CD4-positive, alpha-beta T cell treated with Interleukin-17A for 4 hours (primary cell): Measurements from ENCODE around the gene RNF169.
"Not testable (repeated sequence)": the region's sequence is repeated elsewhere in the genome, so short reads cannot be mapped to it uniquely, and the experiment has no call there.

Experiments used
- DNase-seq: peaks from one replicate; pipeline ENCODE4 v3.0.0-alpha.2; 2020; ENCODE audit warnings: mixed read lengths

Gene RNF169

DNA sequence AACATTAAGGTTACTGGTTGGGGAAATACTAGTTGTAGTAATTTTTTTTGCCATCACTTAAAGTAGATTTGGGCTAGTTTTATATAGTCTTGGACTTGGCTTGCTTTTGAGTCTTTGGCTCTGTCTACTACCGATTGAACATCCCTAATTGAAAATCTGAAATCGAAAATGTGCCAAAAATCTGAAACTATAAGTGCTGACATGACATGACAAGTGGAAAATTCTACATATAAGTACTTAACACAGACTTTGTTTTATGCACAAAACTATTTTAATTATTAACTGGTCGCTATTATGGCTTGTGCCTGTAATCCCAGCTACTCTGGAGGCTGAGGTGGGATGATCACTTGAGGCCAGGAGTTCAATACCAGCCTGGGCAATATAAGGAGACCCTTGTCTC lies 22.5 kb downstream of the RNF169 start:
- DNase-seq, result no peak

DNA sequence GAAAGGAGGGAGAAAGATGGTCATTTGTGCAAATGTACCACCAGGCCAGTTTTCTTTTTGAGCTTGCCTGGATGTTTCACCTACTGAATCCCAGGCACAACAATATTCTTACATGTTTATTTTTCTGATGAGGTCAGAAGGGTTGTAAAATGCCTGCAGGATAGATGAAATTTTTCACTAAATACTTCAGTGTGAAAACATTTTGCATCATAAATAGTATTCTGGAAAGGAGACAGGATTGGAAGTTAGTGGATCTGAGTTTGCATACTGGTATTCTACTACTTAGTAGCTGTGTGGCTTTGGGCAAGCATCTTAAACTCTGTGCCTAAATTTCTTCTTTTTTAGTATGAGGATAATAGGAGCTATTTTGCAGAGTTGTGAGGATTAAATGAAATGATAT lies 24.8 kb downstream of the RNF169 start:
- DNase-seq, result no peak

GRCh38 chr11:74775762-74776161 lies 27.1 kb downstream of the RNF169 start:
- DNase-seq, result no peak

- DNase-seq, result no peak
Measured at GRCh38 chr11:74776546-74776945, 27.9 kb downstream of the RNF169 start.

- no peak for DNase-seq
Measured at GRCh38 chr11:74777038-74777437, 28.4 kb downstream of the RNF169 start.

GRCh38 chr11:74777877-74778276 lies 29.2 kb downstream of the RNF169 start:
- DNase-seq, result no peak

- DNase-seq, result no peak
Measured at GRCh38 chr11:74778581-74778980, 29.9 kb downstream of the RNF169 start.

DNA sequence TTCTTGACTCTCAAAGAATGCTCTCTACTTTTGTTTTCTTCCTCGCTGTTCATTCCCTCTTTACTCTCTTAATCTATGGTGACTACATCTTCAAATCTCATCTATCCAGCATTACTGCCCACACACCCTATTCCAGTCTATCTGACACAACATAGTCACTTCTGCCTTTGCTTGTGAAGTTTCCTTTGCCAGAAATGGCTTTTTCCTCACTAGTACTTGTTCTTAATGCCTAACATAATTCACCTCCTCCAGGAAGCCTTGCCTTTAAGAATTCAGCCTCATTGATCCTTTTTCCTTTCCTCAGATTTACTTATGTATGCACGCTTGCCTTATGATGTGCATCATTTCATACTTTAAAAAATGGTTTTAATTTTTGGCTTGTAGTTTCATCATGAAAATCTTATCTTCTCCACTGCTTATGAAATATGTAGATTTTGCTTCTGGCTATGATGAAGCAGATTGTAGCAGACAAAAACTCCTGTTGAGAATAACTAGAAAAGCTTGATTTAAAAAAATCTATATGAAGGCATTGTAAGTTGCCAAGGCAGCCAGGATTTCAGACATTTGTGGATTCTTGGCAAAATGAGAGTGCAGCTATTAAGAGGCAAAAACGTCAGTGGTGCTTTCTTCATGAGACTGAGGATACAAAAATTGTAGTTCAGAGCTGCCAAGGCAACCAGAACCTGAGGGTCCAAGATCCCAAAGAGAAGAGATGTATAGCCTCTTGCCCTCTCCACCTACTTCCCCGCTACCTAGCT lies 31.8 kb downstream of the RNF169 start:
- DNase-seq, result no peak

DNA sequence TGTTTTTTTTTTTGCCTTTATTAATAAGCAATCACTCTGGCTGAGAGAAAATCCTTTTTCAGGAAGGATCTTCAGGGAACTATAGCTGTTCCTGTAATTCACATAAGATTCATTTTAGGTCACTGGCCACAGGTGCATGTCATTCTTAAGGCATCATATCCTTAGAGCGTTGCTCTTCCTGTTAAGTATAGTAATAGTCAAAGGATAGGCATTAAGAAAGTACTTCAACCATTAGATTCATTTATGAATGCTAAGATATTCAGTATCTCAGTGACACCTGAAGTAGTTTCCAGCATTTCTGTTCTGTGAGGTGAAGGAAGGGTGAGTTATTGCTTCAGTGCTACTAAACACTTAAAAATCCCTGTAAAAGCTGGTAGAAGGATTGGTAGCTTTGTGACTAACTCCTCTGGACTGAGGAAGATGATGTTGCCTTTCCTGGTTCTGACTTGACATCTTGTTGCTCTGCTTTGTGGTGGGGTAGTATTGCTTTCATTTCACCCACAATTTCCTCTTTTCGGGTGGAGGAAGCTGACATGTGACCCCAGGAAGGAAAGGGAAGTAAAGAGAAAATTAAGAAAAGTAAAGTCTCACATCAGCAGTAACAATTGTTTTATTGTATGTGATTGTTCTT lies 34.7 kb downstream of the RNF169 start:
- peak; percentile 15 for DNase-seq

DNA sequence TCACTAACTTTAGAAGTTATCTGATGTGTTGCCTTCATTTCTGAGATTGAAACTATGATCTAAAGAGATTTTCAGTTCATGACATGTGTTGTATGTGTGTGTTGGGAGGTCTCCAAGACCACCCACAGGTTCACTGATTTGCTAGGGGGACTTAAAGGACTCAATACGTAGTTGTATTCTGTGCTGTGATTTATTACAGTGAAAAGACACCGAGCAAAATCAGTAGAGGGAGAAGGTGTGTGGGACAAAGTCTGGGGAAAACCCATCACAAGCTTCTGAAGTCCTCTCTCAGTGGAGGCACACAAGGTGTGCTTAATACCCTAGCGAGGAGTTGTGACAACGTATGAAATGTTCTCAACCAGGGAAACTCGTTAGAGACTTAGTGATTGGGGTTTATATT lies 35.6 kb downstream of the RNF169 start:
- DNase-seq, result no peak

GRCh38 chr11:74784726-74785125 lies 36.1 kb downstream of the RNF169 start:
- no peak for DNase-seq

- DNase-seq, result no peak
Measured at GRCh38 chr11:74786574-74786973, 37.9 kb downstream of the RNF169 start.

DNA sequence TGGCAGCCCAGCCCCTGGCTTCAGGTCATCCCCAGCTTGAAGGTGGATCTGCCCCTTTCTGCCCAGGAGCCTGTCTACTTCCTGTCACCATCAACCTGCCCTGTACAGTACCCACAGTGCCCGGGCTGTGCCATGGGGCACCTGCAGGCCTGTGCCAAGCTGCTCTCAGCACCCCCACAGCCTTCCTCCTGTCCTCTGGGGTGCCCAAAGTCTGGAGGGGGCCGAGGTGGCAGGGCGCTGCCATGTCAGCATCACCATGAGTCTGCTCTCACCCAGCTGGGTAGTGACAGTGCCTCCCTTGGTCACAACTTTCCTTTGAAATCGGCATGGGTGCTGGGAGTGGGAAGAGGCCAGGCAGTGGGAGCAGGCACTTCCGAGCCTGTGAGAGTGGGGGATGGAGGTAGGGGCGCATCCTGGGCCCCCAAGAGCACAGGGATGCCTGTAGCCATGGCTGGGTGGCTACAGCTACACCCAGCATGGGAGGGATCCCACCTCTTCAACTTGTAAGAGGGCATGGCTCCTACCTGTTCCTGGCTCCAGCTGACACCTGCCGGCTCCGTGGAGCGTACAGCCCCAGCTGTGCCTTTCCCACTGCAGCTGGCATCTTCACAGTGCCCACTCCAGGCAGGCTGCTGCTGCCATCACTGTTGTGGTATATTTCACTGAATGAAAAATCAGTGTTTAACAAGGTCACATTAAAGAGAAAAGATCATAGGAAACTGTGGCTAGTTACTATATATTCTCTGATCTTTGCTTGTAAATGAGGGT lies 42.9 kb downstream of the RNF169 start:
- DNase-seq, result no peak

DNA sequence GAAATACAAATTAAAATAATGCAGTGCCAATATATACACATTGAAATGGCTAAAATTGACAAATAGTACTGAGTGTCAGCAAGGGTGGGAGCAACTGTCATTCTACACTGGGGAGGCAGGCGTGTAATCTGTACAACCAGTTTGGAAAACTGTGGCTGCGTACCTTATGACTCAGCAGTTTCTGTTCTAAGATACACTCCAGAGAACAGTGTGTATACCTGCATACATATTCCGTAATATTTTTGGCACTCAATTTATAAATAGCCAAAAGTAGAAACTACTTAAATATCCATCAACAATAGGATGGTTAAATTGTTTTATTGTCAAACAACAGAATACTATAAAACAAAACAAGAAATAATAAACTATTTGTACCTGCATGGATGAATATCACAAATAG lies 57.6 kb downstream of the RNF169 start:
- DNase-seq, result no peak

GRCh38 chr11:74809801-74810200 lies 61.2 kb downstream of the RNF169 start:
- no peak for DNase-seq

DNA sequence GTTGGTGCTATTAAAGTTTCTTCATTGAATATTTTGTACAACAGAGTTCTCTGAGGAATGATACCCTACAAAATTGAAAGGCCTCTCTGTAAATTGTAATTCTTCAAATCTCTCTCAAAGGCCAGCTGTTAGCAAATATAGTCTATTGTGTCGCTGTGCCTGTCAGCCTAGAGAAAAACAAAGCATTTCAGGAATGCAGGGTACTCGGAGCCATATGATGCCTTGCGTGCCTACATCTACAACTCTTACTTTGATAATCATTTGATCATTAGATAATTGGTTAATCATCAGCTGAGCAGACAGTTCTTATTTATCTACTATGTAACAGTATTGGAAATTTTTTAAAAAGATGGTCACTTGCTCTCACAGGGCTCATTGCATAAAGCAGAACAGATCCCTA lies 67.3 kb downstream of the RNF169 start:
- DNase-seq, result no peak

DNA sequence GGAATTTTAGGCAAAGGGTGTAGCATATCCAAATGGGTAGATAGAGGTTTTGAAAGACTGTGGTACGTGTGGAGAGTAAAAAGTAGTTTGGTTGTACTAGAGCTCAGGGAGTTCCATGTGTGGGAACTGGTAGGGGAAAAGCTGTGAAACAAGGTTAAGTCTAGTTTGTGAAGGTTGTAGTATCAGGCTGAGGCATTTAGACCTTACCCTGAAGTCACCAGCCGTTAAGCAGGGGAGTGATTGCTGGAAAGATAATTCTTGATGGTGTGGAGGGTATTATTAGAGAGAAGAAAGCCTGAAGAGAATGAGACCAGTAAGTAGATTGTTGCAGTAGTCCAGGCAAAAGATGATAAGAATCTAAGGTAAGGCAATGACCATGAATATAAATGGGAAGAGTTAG lies 68.0 kb downstream of the RNF169 start:
- no peak for DNase-seq

- no peak for DNase-seq
Measured at GRCh38 chr11:74818283-74818946, 69.8 kb downstream of the RNF169 start.

GRCh38 chr11:74819400-74819799 lies 70.8 kb downstream of the RNF169 start:
- no peak for DNase-seq

GRCh38 chr11:74820763-74821162 lies 72.1 kb downstream of the RNF169 start:
- DNase-seq, result no peak

- no peak for DNase-seq
Measured at GRCh38 chr11:74822170-74822569, 73.5 kb downstream of the RNF169 start.

- DNase-seq, result no peak
Measured at GRCh38 chr11:74824285-74824982, 75.8 kb downstream of the RNF169 start.

DNA sequence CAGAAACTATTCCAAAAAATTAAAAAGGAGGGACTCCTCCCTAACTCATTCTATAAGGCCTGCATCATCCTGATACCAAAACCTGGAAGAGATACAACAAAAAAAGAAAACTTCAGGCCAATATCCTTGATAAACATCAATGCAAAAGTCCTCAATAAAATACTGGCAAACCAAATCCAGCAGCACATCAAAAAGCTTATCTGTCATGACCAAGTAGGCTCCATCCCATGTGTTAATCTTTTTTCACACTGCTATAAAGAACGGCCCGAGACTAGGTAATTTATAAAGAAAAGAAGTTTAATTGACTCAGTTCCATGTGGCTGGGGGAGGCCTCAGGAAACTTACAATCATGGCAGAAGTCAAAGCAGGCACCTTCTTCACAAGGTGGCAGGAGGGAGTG lies 76.9 kb downstream of the RNF169 start:
- DNase-seq, result not testable (repeated sequence)
